Large intestine (tissue), 12 donors: Measurements from ENCODE around the gene NPSR1. TPM values are rescaled to one million over a fixed set of nuclear protein-coding genes. Genes with fewer than 3 reads are reported as not detected.
A peak's percentile ranks its signal among the peaks of the same experiment; 100 is the strongest.
"Not testable (repeated sequence)": the region's sequence is repeated elsewhere in the genome, so short reads cannot be mapped to it uniquely, and the experiment has no call there.

Source experiments
- DNase-seq, 2 donors: peaks; one replicate each; pipeline versions ENCODE4 v3.0.0 to v3.0.0-alpha.2; 2013
- H3K27ac ChIP-seq: one replicate; pipeline ENCODE4 v1.5.1; 2013; ENCODE audit warnings: low read length
- H3K27me3 ChIP-seq: 2 replicates; pipeline ENCODE4 v1.6.1; 2013; ENCODE audit warnings: low read length; ENCODE audit not compliant: control insufficient read depth, insufficient read depth
- H3K36me3 ChIP-seq: 2 replicates; pipeline ENCODE4 v1.6.1; 2013; ENCODE audit warnings: low read length; ENCODE audit not compliant: control insufficient read depth, insufficient read depth
- H3K4me1 ChIP-seq: one replicate; pipeline ENCODE4 v1.6.1; 2013; ENCODE audit warnings: low read length; ENCODE audit not compliant: control insufficient read depth, insufficient read depth
- H3K4me3 ChIP-seq: one replicate; pipeline ENCODE4 v1.5.1; 2013; ENCODE audit warnings: low read length
- H3K9me3 ChIP-seq: one replicate; pipeline ENCODE4 v1.6.1; 2013; ENCODE audit warnings: mild to moderate bottlenecking, low read depth, low read length, moderate library complexity; ENCODE audit not compliant: control insufficient read depth
- WGBS: methylation state at CpG from one replicate; pipeline ENCODE4 v1.1.5; 2013; ENCODE audit warnings: low lambda C conversion rate; ENCODE audit not compliant: insufficient coverage; 5-methylcytosine and 5-hydroxymethylcytosine counted together
- long read RNA-seq, 11 donors: transcript quantifications; one replicate each; lab custom pipeline, GENCODE V29; 2026
- polyA plus RNA-seq: library from polyadenylated mRNA; unstranded; fragments of 120-200 nt; gene quantifications from one replicate; pipeline ENCODE4 v1.2.1, GENCODE V29; 2013

Gene NPSR1
- 0.16 TPM for polyA plus RNA-seq
- long read RNA-seq, donor 1, result 0 reads
- long read RNA-seq, donor 2, partial matches to known transcripts, result 56 of 56 reads
- long read RNA-seq, donor 2, other reads (novel, unspliced or antisense), result 0 of 56 reads
- long read RNA-seq, donor 3, result 0 reads
- long read RNA-seq, donor 4, result 0 reads
- long read RNA-seq, donor 5, result 0 reads
- long read RNA-seq, donor 6, partial matches to known transcripts, result 0 of 5 reads
- long read RNA-seq, donor 6, other reads (novel, unspliced or antisense), result 5 of 5 reads
- long read RNA-seq, donor 7, result 0 reads
- long read RNA-seq, donor 8, result 0 reads
- long read RNA-seq, donor 9, result 0 reads
- long read RNA-seq, donor 10, result 0 reads
- long read RNA-seq, donor 11, partial matches to known transcripts, result 28 of 28 reads
- long read RNA-seq, donor 11, other reads (novel, unspliced or antisense), result 0 of 28 reads

DNA sequence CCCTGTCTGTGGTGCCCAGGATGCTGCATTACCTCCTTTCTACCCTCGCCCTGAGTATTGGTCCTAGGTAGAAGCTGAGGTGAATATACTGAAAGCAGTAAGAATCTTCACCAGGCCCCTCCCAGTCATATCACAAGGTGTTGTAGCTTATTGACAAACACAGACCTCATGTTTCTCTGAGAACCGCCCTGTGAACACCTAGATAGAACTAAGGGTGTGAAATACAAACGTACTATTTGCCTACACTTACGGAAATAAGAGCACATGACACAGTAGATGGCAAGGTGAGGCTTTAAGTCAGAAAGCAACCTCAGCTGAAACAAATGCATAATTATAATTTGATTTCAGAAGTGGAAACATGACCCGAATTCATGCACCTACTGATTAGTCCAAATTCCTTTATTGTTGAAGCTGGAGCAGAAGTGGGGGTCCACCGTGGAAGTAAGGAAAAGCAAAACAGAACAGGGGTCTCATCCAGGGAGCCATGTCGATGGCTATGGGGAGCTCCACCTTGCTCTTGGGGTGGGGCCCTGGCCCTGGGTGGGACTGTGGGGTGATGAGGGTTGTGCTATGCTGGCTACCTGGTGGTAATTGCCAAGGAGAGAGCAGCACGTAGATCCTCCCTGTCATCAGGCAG is at the start of gene NPSR1:
NPSR1 (plus strand) TSS at position 587 of the 637 bp plus-strand sequence. CDS start 195 bp downstream, outside the sequence.
- H3K27ac ChIP-seq, result no peak within 1 kb of the TSS
- no CpG with 5 or more reads among the region's 8 CpGs for WGBS
- no peaks in the 10 kb centered on the region for H3K9me3 ChIP-seq
- H3K27me3 ChIP-seq, result no peaks in the 10 kb centered on the region
- no peak within 1 kb of the TSS for H3K4me3 ChIP-seq
- H3K4me1 ChIP-seq, result peaks cover 5% of the 10 kb centered on the region
- H3K36me3 ChIP-seq, result no peaks in the 10 kb centered on the region
- no peak for DNase-seq

GRCh38 chr7:34612661-34613060 is 45.4 kb upstream of the NPSR1 start:
- no peaks in the 10 kb centered on the region for H3K4me1 ChIP-seq
- H3K27me3 ChIP-seq, result no peaks in the 10 kb centered on the region
- 60% methylated on average over 1 of the region's 2 CpGs for WGBS
- H3K9me3 ChIP-seq, result no peaks in the 10 kb centered on the region
- no peaks in the 10 kb centered on the region for H3K36me3 ChIP-seq
- H3K4me3 ChIP-seq, result no peak overlapping the region
- no peak for DNase-seq
- no peak overlapping the region for H3K27ac ChIP-seq

- Histone ChIP-seq H3K4me3 (no peak overlapping the region), H3K4me1 (no peaks in the 10 kb centered on the region), H3K27ac (no peak overlapping the region), H3K36me3 (no peaks in the 10 kb centered on the region), H3K27me3 (no peaks in the 10 kb centered on the region), H3K9me3 (no peaks in the 10 kb centered on the region)
- DNase-seq, result no peak
These were observed 37.6 kb upstream of the NPSR1 start for GRCh38 chr7:34620425-34620824.

DNA sequence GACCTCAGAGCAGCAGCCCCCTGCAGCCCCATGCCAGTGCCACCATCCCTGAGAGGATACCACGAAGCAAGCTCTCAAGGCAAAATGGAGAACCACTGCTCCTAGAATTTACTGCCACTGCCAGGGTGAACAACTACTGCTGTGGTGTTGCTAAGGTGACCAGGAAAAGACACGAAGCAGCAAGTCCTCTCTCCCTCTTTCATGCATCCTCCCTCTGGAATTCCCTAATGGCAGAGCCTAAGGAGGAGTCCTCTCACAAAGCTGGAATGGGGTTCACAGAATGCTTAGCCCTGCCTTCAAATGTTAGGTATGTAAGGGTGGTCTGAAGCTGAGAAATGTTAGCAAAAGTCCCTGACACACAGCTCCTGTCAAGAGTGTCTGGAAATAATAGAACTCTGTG is 35.8 kb upstream of the NPSR1 start:
- DNase-seq, result no peak
- Histone ChIP-seq H3K27ac (no peak overlapping the region), H3K4me3 (no peak overlapping the region), H3K4me1 (no peaks in the 10 kb centered on the region), H3K27me3 (no peaks in the 10 kb centered on the region), H3K9me3 (no peaks in the 10 kb centered on the region), H3K36me3 (no peaks in the 10 kb centered on the region)
- WGBS, result no CpG with 5 or more reads among the region's 2 CpGs

DNA sequence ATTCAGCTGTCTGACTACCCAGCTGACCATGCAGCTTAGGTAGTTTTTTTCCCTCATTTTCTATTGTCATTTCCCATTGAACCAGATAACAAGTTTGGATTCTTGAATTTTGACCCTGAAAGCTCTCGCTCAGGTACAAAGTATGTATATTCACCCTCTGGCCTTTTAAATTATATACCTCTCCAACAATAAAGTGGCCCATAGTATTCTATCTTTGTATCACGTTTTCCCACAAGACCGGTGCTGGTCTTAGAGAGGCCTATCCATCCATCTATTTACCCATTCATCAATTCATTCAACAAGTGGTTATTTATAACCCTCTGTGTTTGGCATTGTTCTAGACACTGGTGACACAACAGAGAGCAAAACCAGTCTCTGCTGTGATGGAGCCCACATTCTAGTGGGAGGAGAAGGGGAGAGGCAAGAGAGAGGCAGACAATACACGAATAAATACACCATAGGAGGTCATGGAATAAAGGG is 35.2 kb upstream of the NPSR1 start:
- 67% methylated on average over 1 of the region's 4 CpGs for WGBS
- DNase-seq, result no peak
- Histone ChIP-seq H3K4me3 (no peak overlapping the region), H3K27me3 (no peaks in the 10 kb centered on the region), H3K9me3 (no peaks in the 10 kb centered on the region), H3K36me3 (no peaks in the 10 kb centered on the region), H3K27ac (no peak overlapping the region), H3K4me1 (no peaks in the 10 kb centered on the region)

GRCh38 chr7:34628618-34629017 is 29.4 kb upstream of the NPSR1 start:
- not testable (repeated sequence) for H3K27ac ChIP-seq, H3K4me3 ChIP-seq, H3K36me3 ChIP-seq, H3K9me3 ChIP-seq, H3K4me1 ChIP-seq, H3K27me3 ChIP-seq, DNase-seq
- no CpG with 5 or more reads among the region's 4 CpGs for WGBS

GRCh38 chr7:34652809-34653208 is 5.2 kb upstream of the NPSR1 start:
- Histone ChIP-seq H3K27ac (no peak overlapping the region), H3K9me3 (no peaks in the 10 kb centered on the region), H3K36me3 (no peaks in the 10 kb centered on the region), H3K27me3 (no peaks in the 10 kb centered on the region), H3K4me1 (peaks cover 5% of the 10 kb centered on the region), H3K4me3 (no peak overlapping the region)
- WGBS, result 40% methylated on average over 2 of the region's 4 CpGs
- peak; percentile 42 to 72 for DNase-seq

DNA sequence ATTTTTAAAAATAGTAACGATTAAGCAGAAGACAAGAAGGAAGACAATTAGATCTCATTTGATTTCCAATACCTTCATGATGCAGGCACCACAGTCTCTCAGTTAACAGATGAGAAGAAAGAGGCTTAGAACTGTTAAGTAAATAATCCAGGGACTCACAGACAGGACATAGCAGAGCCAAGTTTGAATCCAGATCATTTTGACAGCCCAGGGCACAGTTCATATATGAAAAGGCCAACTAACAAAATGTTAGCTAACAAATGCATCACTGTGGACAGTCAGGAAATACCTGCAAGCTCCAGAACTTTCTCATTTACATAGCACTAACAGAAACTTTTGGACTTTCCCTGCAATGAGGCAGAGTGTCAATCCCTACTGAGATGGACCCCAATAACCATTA is 4.2 kb upstream of the NPSR1 start:
- Histone ChIP-seq H3K4me3 (no peak overlapping the region), H3K36me3 (no peaks in the 10 kb centered on the region), H3K27me3 (no peaks in the 10 kb centered on the region), H3K4me1 (peaks cover 5% of the 10 kb centered on the region), H3K9me3 (no peaks in the 10 kb centered on the region), H3K27ac (no peak overlapping the region)
- no peak for DNase-seq
- WGBS, result 100% methylated on average over 1 of the region's 1 CpG

GRCh38 chr7:34655384-34655783 is 2.6 kb upstream of the NPSR1 start:
- no peak overlapping the region for H3K4me3 ChIP-seq
- no peak overlapping the region for H3K27ac ChIP-seq
- peaks cover 5% of the 10 kb centered on the region for H3K4me1 ChIP-seq
- H3K9me3 ChIP-seq, result no peaks in the 10 kb centered on the region
- H3K27me3 ChIP-seq, result no peaks in the 10 kb centered on the region
- DNase-seq, result no peak
- WGBS, result no CpG with 5 or more reads among the region's 1 CpG
- no peaks in the 10 kb centered on the region for H3K36me3 ChIP-seq

DNA sequence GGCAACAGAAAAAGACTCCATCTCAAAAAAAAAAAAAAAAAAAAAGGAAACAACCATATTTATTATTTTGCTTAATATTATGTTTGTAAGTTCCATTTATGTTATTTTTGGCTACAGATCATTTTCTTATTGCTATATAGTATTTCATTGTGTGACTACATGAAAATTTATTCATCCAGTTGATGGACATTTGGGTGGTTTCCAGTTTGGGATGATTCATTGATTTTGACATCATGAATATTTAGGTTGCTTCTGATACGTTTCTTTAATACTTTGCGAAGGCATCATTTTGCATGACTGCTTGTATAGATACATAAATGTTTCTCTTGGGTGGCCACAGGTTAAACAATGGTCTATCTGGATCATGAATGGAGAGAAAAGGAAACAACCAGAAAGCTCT is 2.0 kb upstream of the NPSR1 start:
- H3K36me3 ChIP-seq, result no peaks in the 10 kb centered on the region
- 100% methylated on average over 1 of the region's 2 CpGs for WGBS
- H3K9me3 ChIP-seq, result no peaks in the 10 kb centered on the region
- no peaks in the 10 kb centered on the region for H3K27me3 ChIP-seq
- DNase-seq, result no peak
- H3K4me3 ChIP-seq, result no peak overlapping the region
- H3K27ac ChIP-seq, result no peak overlapping the region
- peaks cover 5% of the 10 kb centered on the region for H3K4me1 ChIP-seq
